GM23338 (cell line): ENCODE data around the gene IGF1R. TPM values are rescaled to one million over a fixed set of nuclear protein-coding genes. Genes with fewer than 3 reads are reported as not detected.

Experiments
- ATAC-seq: fragments of 200-7000 bp; cut with Tn5 transposase; 3 replicates; pipeline ENCODE4 v1.9.1; 2020
- DNase-seq: peaks from one replicate; pipeline ENCODE4 v3.0.0-alpha.2; 2015; ENCODE audit warnings: low spot score
- H2AFZ ChIP-seq: fragments of 200-600 bp; sonication (generic); 2 replicates; pipeline ENCODE4 v1.8.0; 2016; ENCODE audit warnings: antibody characterized with exemption, mild to moderate bottlenecking, moderate library complexity
- H3F3A ChIP-seq: fragments of 200-600 bp; sonication (generic); replicated peaks from 2 replicates; pipeline ENCODE4 v1.8.0; 2017; ENCODE audit warnings: antibody characterized with exemption, mixed run types, low read depth
- H3K27ac ChIP-seq: fragments of 200-600 bp; sonication (generic); 2 replicates; pipeline ENCODE4 v1.6.1; 2016; ENCODE audit warnings: low read depth
- H3K27me3 ChIP-seq: fragments of 200-600 bp; sonication (generic); 2 replicates; pipeline ENCODE4 v1.8.0; 2016; ENCODE audit warnings: mild to moderate bottlenecking, mixed run types, moderate library complexity; ENCODE audit not compliant: insufficient read depth
- H3K36me3 ChIP-seq: fragments of 200-600 bp; sonication (generic); 2 replicates; pipeline ENCODE4 v1.8.0; 2016; ENCODE audit warnings: mild to moderate bottlenecking; ENCODE audit not compliant: insufficient read depth
- H3K4me1 ChIP-seq: fragments of 200-600 bp; sonication (generic); 2 replicates; pipeline ENCODE4 v1.8.0; 2016; ENCODE audit warnings: mild to moderate bottlenecking, moderate library complexity; ENCODE audit not compliant: insufficient read depth
- H3K4me2 ChIP-seq: fragments of 200-600 bp; sonication (generic); 2 replicates; pipeline ENCODE4 v1.7.1; 2017; ENCODE audit warnings: mixed run types
- H3K4me3 ChIP-seq: fragments of 200-600 bp; sonication (generic); 2 replicates; pipeline ENCODE4 v1.6.1; 2016; ENCODE audit warnings: mixed run types
- H3K79me2 ChIP-seq: fragments of 200-600 bp; sonication (generic); replicated peaks from 2 replicates; pipeline ENCODE4 v1.8.0; 2017; ENCODE audit warnings: mild to moderate bottlenecking; ENCODE audit not compliant: insufficient read depth
- H3K9me2 ChIP-seq: fragments of 200-600 bp; sonication (generic); 2 replicates; pipeline ENCODE4 v1.8.0; 2017; ENCODE audit not compliant: insufficient read depth
- H4K20me1 ChIP-seq: fragments of 200-600 bp; sonication (generic); replicated peaks from 2 replicates; pipeline ENCODE4 v1.8.0; 2017; ENCODE audit warnings: mild to moderate bottlenecking; ENCODE audit not compliant: insufficient read depth
- H3K27ac Mint-ChIP-seq: 2 replicates; pipeline ENCODE4 v1.8.0; 2020; ENCODE audit warnings: inconsistent platforms, mild to moderate bottlenecking, moderate library complexity, mixed read lengths
- H3K27me3 Mint-ChIP-seq: 3 replicates; pipeline ENCODE4 v1.8.0; 2022; ENCODE audit warnings: low read depth, mild to moderate bottlenecking, moderate library complexity, mixed read lengths, inconsistent platforms; ENCODE audit not compliant: insufficient read depth, poor library complexity
- H3K36me3 Mint-ChIP-seq: 3 replicates; pipeline ENCODE4 v1.8.0; 2021; ENCODE audit warnings: low read depth, mild to moderate bottlenecking, inconsistent platforms, moderate library complexity, mixed read lengths
- H3K4me1 Mint-ChIP-seq: 3 replicates; pipeline ENCODE4 v1.8.0; 2020; ENCODE audit warnings: mild to moderate bottlenecking, inconsistent platforms, mixed read lengths
- H3K4me3 Mint-ChIP-seq: 3 replicates; pipeline ENCODE4 v1.8.0; 2021; ENCODE audit warnings: moderate library complexity, mild to moderate bottlenecking, inconsistent platforms, mixed read lengths
- H3K9me3 Mint-ChIP-seq: 3 replicates; pipeline ENCODE4 v1.8.0; 2020; ENCODE audit warnings: moderate library complexity, mild to moderate bottlenecking, inconsistent platforms, mixed read lengths
- CREB1 ChIP-seq: fragments of 250-450 bp; sonication (Bioruptor Pico); IDR thresholded peaks from 2 replicates; pipeline ENCODE4 v1.5.0; 2020; ENCODE audit warnings: low read depth, mild to moderate bottlenecking, moderate library complexity
- CTCF ChIP-seq, 2 experiments: fragments of 200-600 bp in 1 of 2; sonication (generic) in 1 of 2; conservative IDR thresholded peaks; 2 replicates each; pipeline versions ENCODE4 v1.5.1 to v1.6.1; 2016 to 2017; ENCODE audit warnings: antibody characterized with exemption in 2 of 2, low read depth in 2 of 2, mild to moderate bottlenecking in 2 of 2, moderate library complexity in 1 of 2
- ETS1 ChIP-seq: IDR thresholded peaks from 2 replicates; pipeline ENCODE4 v1.6.1; 2016; ENCODE audit warnings: antibody characterized with exemption
- EZH2 ChIP-seq: fragments of 200-600 bp; sonication (generic); IDR thresholded peaks from one replicate; pipeline ENCODE4 v1.8.0; 2017; ENCODE audit warnings: antibody characterized with exemption, mild to moderate bottlenecking, low read depth; ENCODE audit not compliant: unreplicated experiment
- EZH2phosphoT487 ChIP-seq: fragments of 200-600 bp; sonication (generic); IDR thresholded peaks from one replicate; pipeline ENCODE4 v1.8.1; 2018; ENCODE audit warnings: antibody characterized with exemption; ENCODE audit not compliant: unreplicated experiment
- JUNB ChIP-seq: IDR thresholded peaks from one replicate; pipeline ENCODE4 v1.6.1; 2016; ENCODE audit warnings: antibody characterized with exemption; ENCODE audit not compliant: unreplicated experiment
- NANOG ChIP-seq: IDR thresholded peaks from 2 replicates; pipeline ENCODE4 v1.6.1; 2016; ENCODE audit warnings: antibody characterized with exemption, borderline replicate concordance
- POLR2AphosphoS5 ChIP-seq: IDR thresholded peaks from 2 replicates; pipeline ENCODE4 v1.6.1; 2016; ENCODE audit warnings: antibody characterized with exemption, low read depth
- REST ChIP-seq: IDR thresholded peaks from one replicate; pipeline ENCODE4 v1.6.1; 2018; ENCODE audit warnings: antibody characterized with exemption; ENCODE audit not compliant: unreplicated experiment
- STAT1 ChIP-seq: IDR thresholded peaks from one replicate; pipeline ENCODE4 v1.6.1; 2016; ENCODE audit warnings: antibody characterized with exemption; ENCODE audit not compliant: unreplicated experiment
- ZNF114 ChIP-seq: fragments of 250-450 bp; sonication (Bioruptor Pico); IDR thresholded peaks from 2 replicates; pipeline ENCODE4 v1.5.0; 2020; ENCODE audit warnings: mild to moderate bottlenecking, moderate library complexity
- ZNF331 ChIP-seq: fragments of 250-450 bp; sonication (Bioruptor Pico); IDR thresholded peaks from 2 replicates; pipeline ENCODE4 v1.5.0; 2020; ENCODE audit warnings: low read depth, mild to moderate bottlenecking, moderate library complexity
- ZNF462 ChIP-seq: fragments of 250-450 bp; sonication (Bioruptor Pico); IDR thresholded peaks from 2 replicates; pipeline ENCODE4 v1.5.0; 2020; ENCODE audit warnings: mild to moderate bottlenecking, moderate library complexity
- polyA plus RNA-seq: library from polyadenylated mRNA; unstranded; fragments of >200 nt; fragmentation: Nextera tagmentation; extraction: Ambion mirVana; gene quantifications from 2 replicates; pipeline ENCODE4 v1.2.1, GENCODE V29; 2016
- total RNA-seq: library from RNA; depleted of rRNA; stranded (reverse); fragments of >200 nt; shearing (Covaris generic); gene quantifications from 2 replicates; pipeline ENCODE4 v1.2.3, GENCODE V29; 2014

The IGF1R gene
- total and polyA plus RNA-seq, 2 experiments from 2014 or later: 20.4 to 92.2 TPM

GRCh38 chr15:98977441-98977840, 329.1 kb downstream of the IGF1R start:
- ATAC-seq (no peak), DNase-seq (no peak)
- no peaks in the 10 kb centered on the region for H3K9me3 Mint-ChIP-seq
- no peaks in the 10 kb centered on the region for H3K36me3 Mint-ChIP-seq
- H3K27me3 Mint-ChIP-seq: peaks cover 11% of the 10 kb centered on the region
- no peak for TF ChIP-seq JUNB
- TF ChIP-seq CREB1: no peak
- no peak for TF ChIP-seq ZNF114 (CRISPR knock-in tag)
- no peak for TF ChIP-seq REST
- no peak for TF ChIP-seq EZH2
- TF ChIP-seq POLR2AphosphoS5: no peak
- TF ChIP-seq CTCF (conservative IDR thresholded peaks at IDR 0.05; ENCODE audit: low read depth in 2 of 2): no peak
- no peak for TF ChIP-seq ZNF462 (CRISPR knock-in tag)
- TF ChIP-seq ETS1: no peak
- TF ChIP-seq ZNF331: no peak
- TF ChIP-seq EZH2phosphoT487: no peak
- TF ChIP-seq STAT1: no peak
- TF ChIP-seq NANOG: no peak
- H3K79me2 ChIP-seq: no peaks in the 10 kb centered on the region
- no peaks in the 10 kb centered on the region for H3K27me3 ChIP-seq
- no peak overlapping the region for H3K27ac Mint-ChIP-seq
- H3F3A ChIP-seq: no peaks in the 10 kb centered on the region
- no peaks in the 10 kb centered on the region for H3K4me1 ChIP-seq
- no peaks in the 10 kb centered on the region for H3K9me2 ChIP-seq
- H3K4me3 Mint-ChIP-seq: no peak overlapping the region
- H2AFZ ChIP-seq: no peak overlapping the region
- no peak overlapping the region for H3K4me3 ChIP-seq
- H3K36me3 ChIP-seq: no peaks in the 10 kb centered on the region
- no peak overlapping the region for H3K27ac ChIP-seq
- H4K20me1 ChIP-seq: no peaks in the 10 kb centered on the region
- no peak overlapping the region for H3K4me2 ChIP-seq
- H3K4me1 Mint-ChIP-seq: no peaks in the 10 kb centered on the region
